Measurements from ENCODE around the gene NHS.

The NHS gene

DNA sequence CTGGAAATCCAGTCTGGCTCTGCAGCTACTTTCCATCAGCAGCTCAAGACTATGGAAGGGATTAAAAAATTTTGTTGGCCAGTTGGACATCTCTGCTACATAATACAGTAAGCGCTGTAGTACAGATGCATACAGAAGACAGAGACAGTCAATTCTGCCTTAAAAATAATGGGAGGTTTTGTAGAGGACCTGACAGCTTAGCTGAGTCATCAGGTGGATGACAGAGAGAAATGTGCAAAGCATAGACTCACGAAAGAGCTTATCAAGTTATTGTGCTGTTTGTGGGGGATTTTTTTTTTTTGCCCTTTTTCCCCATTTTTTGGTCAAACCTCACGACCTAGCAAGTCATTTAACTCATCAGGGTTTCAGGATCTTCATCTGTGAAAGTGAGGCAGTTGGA lies 213.3 kb downstream of the NHS start:
- no peak for DNase-seq (ENCODE audit: low spot score)

DNA sequence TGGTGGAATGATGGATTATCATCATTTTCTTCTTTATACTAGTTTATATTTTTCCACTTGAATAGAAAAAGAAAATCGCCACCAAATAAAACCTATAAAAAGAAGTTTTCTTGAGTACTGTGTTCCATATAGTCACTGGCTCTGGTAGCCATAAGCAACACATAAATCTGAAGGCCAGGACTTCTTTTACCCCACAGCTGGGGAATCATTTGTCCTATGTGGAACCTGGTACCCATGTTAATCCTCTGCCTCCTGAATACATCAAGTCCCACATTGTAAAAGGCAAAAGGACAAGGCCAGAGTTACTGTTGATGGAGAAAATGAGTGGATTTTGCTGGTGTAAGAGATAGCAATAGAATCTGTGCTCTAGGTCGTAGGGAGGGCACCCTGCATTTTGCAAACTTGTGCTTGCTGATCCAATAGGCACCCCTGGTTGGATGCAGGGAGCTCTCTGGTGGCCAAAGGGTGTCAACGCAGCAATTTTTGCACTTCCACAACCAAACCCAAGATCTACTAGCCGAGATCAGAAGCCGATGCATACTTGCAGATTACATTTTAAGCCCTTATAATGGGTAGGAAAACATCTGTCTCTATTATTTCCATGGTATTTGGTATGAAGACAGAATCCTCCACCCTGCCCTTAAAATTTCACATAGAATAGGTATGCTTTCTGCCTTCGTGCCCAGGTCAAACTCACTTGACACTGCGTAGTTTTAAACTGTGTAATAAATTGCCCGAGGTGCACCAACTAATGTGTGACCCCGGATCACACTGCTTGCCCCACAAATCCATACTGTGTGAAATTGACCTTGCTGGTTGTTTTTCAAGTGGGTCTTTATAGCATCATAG lies 216.1 kb downstream of the NHS start:
- DNase-seq (ENCODE audit: low spot score): no peak

- DNase-seq (ENCODE audit: low spot score): no peak
These were observed 216.7 kb downstream of the NHS start for GRCh38 chrX:17591741-17592110.

DNA sequence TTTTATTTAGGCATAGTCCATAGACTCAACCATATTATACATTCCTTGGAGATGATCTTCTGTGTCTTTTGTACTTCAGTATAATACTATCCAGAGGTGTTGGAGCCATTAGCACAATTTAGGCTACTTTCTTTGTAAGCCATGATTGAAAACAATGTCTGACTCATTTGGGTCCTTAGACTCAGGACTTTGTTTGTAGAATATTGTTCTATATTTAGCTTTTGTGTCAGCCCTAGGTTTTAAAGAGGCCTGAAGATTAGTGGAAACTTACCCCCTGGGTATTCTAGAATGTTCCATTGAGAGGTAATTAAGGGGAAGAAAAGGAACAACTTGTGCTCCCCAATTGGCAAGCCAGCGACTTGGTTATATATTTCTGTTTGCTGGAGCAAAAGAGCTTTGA lies 217.1 kb downstream of the NHS start:
- DNase-seq (ENCODE audit: low spot score): no peak

- no peak for DNase-seq (ENCODE audit: low spot score)
These were observed 219.7 kb downstream of the NHS start for GRCh38 chrX:17594693-17595092.

GRCh38 chrX:17595456-17596035 lies 220.5 kb downstream of the NHS start:
- DNase-seq (ENCODE audit: low spot score): no peak

DNA sequence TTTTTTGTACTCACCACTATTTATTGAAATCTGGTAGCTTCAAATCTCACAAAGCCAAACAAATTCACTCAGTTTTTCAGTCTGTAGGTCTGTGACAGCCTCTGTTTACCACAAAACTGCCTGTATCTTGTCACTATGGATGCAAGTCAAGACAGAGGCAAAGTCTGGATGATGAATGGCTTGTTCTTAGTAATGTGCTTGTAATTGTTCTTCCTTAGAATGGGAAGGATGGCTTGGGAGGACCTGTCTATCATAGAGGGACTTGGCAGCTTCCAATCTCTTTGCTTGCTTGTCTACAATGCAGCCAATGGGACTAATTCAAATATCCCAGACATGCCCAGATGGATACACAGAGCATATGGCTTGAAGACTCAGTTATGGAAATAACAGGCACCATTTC lies 221.1 kb downstream of the NHS start:
- no peak for DNase-seq (ENCODE audit: low spot score)

GRCh38 chrX:17596546-17597205 lies 221.7 kb downstream of the NHS start:
- DNase-seq (ENCODE audit: low spot score): no peak

- DNase-seq (ENCODE audit: low spot score): no peak
These were observed 222.3 kb downstream of the NHS start for GRCh38 chrX:17597327-17597726.

DNA sequence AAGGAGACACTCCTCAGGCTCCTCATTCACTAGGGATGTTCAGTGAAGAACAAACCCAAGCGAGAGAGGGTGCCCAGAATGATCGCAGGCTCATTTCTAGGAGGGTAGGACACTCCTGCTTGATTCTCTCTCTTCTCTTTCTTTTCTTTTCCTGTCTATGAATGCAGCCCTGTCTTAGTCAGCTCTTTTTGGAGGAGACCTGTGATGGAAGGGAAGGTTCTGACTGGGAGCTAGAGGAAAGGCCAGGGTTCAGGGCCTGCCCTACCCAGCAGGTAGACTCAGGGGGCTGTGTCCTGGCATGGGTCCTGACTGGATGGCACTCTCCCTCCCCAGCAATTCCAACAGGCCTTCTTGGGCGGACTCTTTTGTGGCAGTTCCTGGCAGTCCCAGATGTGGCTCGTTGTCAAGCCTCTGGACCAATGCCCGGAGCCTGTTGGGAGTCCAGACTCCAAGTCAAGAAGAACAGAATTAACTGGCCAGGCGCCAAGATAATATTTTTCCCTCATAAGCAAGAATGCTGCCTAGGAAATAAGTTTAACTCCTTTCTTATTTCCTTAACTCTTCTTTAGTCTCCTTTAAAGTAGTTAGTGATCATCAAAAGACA lies 222.9 kb downstream of the NHS start:
- DNase-seq (ENCODE audit: low spot score): no peak

DNA sequence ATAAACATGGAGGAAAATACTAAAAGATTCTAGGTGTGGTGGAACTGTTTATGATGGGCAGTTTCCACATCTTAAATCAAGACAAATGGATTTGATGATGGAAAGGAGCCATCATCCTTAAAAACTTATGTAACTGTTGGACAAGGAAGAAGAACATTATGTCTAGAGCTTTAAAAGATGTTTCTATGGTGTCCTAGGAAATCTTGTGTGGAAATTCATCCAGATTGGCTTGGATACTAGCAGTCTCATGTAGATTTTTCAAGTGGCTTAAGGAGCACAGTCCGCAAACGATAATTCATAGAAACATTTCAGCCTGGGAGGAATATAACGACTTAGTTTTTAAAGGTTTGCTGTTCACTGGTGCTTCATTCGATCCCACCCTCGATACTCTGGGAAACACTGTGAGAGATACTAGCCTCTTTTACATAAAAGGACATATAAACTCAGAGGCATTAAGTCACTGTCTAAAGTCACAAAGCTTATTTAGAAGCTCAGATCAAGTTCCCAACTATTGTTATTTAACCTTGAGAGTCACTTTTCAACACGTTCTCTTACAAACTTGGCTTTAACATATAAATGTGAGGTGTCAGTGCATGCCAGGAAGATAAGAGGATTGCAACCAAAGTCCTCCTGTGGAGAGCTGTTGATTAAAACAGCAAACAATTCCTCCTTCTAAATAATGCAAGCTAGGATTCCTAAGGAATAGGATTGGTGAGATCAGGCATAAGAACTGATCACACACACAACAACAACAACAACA lies 226.6 kb downstream of the NHS start:
- DNase-seq (ENCODE audit: low spot score): no peak

- DNase-seq (ENCODE audit: low spot score): no peak
These were observed 227.2 kb downstream of the NHS start for GRCh38 chrX:17602245-17602644.

DNA sequence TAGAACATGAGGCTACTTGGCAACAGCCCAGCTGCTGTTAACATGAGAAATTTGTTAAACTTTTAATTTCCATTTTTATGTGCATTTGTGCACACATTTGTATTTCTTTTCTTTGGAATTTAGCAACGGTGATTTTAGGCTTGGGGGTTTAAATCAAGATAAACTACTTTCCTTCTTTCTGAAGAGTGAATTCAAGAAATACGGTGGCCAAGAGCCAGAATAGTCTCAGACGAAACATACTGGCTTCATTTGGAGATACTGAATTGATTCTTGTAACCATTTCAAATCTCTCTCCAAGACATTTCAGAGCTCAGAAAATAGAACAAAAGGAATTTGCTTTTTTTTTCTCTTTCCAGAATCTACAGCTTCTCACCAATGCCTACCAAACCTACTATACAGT lies 228.2 kb downstream of the NHS start:
- DNase-seq (ENCODE audit: low spot score): no peak

DNA sequence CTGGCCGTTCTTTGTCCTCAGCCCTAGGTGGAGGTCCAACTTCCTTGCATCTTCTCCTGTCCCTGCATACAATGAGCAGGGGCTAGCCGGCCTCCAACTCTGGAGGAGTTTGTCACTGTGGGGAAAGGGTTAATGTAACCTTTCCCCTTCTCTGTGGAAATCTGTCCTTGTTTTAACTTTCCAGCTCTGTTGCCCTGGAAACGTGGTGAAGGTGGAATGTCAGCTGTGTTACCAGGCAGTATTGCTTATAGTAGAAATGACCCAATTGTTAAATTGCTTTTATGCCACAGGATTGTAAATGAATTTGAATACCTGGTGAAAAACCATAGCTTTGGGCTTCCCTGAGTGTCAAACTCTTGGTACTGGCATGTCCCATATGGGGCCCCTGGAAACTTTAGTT lies 230.7 kb downstream of the NHS start:
- no peak for DNase-seq (ENCODE audit: low spot score)

DNA sequence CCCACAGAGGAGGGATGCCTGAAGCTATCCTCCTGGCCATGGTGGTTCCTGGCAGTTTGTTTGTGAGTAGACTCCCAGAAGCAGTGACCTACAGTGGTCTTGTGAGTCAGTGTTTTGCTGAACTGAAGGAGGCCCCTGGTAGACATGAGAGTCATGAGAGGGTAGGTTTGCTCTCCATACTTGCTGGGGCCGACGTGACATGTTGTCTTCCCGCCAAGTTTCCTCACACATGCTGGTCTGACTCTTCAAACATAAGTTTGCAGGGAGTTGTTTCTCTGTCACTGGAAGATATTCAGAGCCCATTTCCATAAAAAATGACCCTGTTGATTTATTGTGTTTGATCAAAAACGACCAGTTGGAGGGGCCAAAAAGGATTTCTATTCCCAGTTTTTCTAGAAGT lies 231.2 kb downstream of the NHS start:
- DNase-seq (ENCODE audit: low spot score): no peak

GRCh38 chrX:17608888-17609287 lies 233.9 kb downstream of the NHS start:
- no peak for DNase-seq (ENCODE audit: low spot score)

DNA sequence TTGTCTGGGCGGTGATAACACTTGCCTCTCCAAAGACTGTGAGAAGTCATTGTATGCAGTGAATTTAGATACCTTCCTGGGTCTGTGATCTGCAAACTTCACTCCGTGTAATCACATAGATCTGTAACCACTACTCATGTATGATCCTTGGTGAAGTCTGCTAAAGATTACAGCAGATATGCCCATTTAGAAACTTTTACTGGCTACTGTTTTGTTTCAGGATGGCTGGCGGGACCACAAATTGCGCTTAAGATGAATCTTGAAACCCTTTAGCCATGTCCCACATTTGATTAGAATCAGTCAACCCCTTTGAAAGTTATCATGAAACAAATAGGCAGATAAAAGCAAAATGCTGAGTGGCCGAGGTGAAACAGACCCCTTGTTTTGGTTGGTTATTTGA lies 235.8 kb downstream of the NHS start:
- no peak for DNase-seq (ENCODE audit: low spot score)

- no peak for DNase-seq (ENCODE audit: low spot score)
These were observed 239.1 kb downstream of the NHS start for GRCh38 chrX:17613979-17614588.

- no peak for DNase-seq (ENCODE audit: low spot score)
These were observed 241.9 kb downstream of the NHS start for GRCh38 chrX:17616936-17617335.

DNA sequence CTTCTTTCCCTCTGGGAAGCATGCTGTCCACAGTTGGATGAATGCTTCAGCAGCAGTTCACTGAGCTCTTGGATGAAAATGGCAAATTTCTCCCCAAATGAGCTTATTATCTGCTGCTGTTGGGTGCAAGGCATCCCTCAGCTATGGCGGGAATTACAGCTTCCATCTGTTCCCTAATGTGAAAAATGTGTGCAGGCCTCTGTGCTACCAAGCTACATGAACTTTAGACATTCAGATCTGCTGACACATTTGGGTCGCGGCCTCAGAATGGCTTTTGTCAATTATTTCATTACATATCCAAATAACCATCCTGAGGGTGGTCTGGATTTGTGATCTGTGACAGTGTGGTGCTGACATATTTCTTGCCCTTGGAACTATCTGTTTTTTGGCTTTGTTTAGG lies 242.8 kb downstream of the NHS start:
- DNase-seq (ENCODE audit: low spot score): no peak

- DNase-seq (ENCODE audit: low spot score): no peak
These were observed 246.7 kb downstream of the NHS start for GRCh38 chrX:17621566-17622270.
